ENCODE data around the gene TMEM63A. TPM values are rescaled to one million over a fixed set of nuclear protein-coding genes. Genes with fewer than 3 reads are reported as not detected.
"Not testable (repeated sequence)": the region's sequence is repeated elsewhere in the genome, so short reads cannot be mapped to it uniquely, and the experiment has no call there.

Gene TMEM63A
- total RNA-seq, 1 donor from 2014 or later, result 43.8 TPM

DNA sequence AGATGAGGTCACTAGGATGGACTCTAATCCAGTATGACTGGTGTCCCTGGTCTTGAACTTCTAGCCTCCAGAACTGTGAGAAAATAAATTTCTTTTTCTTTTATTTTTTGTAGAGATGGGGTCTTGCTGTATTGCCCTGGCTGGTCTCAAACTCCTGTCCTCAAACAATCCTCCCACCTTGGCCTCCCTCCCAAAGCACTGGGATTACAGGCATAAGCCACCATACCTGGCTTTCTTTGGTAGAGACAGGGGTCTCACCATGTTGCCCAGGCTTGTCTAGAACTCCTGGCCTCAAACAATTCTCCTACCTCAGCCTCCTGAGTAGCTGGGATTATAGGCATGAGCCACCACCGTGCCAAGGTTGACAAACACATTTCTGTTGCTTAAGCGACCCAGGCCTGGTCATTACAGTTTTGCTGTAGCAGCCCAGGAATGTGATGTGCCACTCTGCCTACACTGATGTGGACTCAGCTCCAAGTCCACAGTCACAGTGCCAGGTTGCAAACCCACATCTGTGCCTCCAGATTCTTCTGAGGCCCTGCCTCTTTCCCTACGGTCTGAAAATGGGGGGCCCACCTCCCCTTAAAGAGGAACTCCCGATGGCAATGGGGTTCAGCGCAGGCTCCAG, 25.9 kb upstream of the TMEM63A start:
- no peak for DNase-seq

GRCh38 chr1:225907341-225907740, 25.2 kb upstream of the TMEM63A start:
- no peak for DNase-seq

DNA sequence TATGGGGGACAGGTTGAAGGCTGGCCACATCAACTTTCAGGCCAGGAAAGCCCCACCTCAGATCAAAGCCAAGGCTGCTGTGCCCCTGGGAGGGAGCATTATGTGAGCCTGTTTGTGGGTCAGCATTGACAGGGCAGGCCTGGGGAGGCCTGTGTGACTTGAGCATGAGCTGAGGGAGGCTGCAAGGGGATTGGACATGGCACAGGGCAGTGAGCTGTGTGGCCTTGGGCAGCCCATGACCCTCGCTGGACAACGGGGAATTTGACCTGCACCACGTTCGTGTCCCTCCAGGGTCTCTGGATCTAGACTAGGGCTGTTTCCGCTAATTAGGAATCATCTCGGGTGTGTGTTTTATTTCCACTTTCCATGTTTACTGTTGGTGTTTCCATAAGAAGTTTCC, 24.3 kb upstream of the TMEM63A start:
- DNase-seq, result no peak

DNA sequence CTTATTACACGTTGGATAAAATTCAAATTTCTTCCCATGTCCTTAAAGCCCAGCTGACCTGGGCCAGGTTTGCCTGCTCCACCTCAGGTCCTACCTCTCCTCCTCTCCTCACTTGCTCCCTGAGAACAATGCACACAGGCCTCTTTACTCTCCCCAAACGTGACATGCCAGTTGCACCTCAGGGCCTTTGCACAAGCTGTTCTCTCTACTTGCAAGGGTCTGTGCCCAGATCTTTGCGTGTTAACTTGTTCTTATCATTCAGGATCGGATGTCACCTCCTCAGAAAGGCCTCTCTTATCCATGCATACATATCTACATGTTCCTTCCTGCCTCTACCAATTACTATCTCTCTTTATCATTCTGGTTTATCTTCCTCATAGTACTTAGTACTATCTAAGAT, 21.4 kb upstream of the TMEM63A start:
- DNase-seq, result no peak

DNA sequence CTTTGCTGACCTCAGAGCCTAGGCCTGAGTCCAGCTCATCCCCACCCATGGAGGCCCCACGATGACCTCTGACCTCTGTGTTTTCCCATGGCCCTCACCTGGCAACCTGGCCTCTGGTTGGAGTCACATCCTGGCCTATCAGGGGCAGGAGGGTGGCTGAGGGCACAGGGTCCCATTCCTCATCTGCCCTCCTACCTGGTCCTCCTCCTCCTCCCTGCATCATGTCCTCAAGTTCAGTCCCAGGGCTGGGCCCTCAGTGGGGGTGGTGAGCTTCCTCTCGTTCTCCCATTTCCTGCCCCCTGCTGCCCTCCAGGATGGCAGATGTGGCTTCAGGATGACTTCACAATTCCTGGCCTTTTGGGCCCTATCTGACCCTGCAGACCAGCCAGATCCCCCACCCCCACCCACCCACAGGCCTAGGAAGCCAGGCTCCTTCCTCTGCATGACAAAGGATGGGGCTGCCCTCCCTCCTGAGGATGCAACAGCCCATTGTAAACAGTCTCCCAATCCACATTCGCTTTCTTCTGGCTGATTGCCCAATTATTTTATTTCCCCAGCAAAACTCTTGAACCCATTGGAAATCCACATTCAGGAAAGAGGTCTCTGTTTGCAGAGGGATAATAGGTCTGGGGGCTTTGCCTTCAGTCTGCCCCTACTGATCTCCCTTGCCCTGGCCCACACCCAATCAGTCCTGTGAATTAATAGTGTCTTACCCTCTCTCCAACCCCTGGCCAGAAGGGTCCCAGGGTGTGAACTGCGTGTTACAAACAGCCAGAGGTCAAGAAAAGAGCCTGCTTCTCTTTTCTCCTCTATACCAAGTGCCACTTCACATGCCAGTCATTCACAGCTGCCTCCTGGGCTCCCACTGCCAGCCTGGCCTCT, 17.1 kb upstream of the TMEM63A start:
- DNase-seq, result no peak

DNA sequence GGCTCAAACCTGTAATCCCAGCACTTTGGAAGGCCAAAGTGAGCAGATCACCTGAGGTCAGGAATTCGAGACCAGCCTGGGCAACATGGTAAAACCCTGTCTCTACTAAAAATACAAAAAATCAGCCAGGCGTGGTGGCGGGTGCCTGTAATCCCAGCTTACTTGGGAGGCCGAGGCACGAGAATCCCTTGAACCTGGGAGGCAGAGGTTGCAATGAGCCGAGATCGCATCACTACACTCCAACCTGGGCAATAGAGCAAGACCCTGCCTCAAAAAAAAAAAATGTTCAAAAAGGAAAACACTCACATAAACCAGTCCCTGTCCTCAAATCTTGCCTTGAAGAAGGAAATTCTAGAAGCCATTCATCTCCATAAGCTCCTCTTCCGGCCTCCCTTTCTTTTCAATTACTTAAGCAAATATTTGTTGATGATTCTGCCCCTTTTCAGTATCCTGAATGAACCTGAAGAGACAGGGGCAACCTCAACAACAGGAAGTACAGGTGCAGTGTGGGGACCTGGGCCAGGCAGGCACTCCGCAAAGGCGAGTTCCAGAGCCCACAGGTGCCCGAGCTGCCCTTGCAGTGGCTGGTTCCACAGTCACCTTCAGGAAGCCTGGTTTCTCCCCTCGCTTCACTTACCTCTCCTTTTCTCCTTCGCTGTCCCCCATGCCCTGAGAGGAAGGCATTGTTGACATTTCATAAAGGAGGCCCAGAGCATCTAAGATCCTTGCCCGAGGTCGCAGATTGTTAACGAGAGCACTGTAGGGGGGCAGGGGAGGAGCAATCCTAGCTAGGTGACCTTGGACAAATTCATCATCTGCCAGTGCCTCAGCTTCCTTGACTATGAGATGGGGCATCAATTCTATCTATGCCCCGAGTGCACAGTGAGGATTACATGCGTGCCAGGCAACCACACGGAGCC, 15.7 kb upstream of the TMEM63A start:
- DNase-seq, result no peak

DNA sequence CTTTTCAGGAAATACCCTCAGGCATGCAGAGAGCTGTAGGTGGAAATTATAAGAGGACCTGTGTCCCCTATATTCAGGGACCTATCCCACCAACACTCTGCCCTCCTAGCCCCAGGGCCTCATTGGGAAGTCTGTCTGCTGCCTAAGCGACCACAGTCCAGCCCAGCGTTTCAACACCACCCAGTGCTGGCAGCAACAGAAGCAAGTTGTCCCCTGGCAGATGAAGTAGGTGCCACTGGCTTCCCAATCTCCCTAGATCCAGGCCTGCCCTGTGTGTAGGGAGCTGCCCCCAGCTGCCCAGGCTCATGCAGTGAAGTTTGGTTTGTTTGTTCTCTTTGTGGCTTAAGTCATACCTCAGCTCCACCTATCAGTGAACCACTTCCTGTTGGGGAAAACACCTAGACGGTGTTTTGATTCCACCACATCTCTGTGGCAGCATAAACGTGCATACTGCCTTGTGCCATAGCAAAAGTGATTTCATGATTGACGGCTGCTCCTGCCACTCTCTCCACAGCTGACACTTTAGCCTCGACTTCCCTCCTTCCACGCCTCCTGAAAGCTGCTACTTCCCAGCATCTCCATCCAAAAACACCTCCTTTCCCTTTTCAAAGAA, 14.9 kb upstream of the TMEM63A start:
- no peak for DNase-seq

DNA sequence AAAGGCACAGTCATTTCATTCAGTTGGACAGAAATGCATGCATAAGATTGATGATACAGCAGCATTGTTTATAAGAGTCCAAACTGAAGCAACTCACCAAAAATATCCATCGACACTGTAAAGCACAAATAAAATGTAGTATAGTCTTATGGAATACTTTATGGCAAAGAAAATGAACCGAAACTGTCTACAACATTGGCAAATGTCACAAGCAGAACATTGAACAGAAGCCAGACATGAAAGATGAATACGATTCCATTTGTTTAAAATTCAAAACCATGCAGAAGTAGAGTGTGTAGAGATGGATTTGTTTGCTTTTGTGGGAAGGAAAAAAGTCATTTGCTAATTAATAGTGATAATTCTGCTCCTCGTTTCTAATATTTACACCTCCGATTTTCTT, 14.3 kb upstream of the TMEM63A start:
- no peak for DNase-seq

DNA sequence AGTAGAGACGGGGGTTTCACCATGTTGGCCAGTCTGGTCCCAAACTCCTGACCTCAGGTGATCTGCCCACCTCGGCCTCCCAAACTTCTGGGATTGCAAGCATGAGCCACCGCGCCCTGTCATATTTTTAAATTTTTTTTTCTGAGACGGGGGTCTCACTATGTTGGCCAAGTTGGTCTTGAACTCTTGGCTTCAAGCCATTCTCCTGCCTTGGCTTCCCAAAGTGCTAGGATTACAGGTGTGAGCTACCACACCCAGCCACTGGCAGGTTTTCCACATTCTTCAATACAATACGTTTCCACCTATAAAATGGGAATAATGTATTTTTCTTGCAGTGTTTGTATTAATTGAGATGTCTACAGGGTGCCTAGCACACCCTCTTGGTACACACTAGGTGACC, 10.1 kb upstream of the TMEM63A start:
- DNase-seq, result no peak

- no peak for DNase-seq
Observed at GRCh38 chr1:225891229-225891972, 9.2 kb upstream of the TMEM63A start.

GRCh38 chr1:225890346-225891228, 8.4 kb upstream of the TMEM63A start:
- no peak for DNase-seq

DNA sequence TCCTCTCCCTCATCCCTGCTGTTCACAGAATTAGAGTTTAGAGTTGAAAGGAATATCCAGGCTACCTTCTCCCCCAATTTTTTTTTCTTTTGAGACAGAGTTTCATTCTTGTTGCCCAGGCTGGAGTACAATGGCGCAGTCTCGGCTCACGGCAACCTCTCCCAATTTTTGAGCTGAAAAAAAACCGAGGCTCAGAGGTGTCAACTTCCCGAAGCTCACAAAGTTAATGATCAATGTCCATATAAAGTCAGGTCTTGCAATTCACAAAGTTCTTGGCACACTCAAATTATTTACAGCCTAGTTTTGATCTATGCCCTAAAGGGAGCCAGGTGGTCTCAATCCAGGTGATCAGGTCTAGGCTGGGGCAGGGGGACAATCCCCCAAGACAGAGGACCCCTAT, 7.6 kb upstream of the TMEM63A start:
- DNase-seq, result no peak

- no peak for DNase-seq
Observed at GRCh38 chr1:225888898-225889601, 6.9 kb upstream of the TMEM63A start, which contains the start of gene LEFTY1. Gene LEFTY1 (minus strand): TSS chr1:225889146. CDS start chr1:225889066, 80 bp downstream.

- DNase-seq, result no peak
Observed at GRCh38 chr1:225888289-225888897, 6.2 kb upstream of the TMEM63A start.

- DNase-seq, result not testable (repeated sequence)
Observed at GRCh38 chr1:225887554-225888288, 5.5 kb upstream of the TMEM63A start.

DNA sequence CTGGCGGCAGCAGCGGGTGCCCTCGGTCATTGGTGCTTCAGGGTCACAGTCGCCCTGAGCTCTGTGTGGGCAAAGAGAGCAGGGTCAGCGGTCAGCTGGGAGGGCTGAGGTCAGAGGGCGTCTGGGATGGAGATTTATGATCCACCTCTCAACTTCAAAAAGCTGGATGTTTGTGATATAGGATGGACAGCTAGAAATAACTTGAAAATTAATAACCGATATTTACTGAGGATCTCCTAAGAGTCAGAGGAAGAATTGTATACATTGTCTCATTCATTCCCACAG, 4.8 kb upstream of the TMEM63A start:
- no peak for DNase-seq

DNA sequence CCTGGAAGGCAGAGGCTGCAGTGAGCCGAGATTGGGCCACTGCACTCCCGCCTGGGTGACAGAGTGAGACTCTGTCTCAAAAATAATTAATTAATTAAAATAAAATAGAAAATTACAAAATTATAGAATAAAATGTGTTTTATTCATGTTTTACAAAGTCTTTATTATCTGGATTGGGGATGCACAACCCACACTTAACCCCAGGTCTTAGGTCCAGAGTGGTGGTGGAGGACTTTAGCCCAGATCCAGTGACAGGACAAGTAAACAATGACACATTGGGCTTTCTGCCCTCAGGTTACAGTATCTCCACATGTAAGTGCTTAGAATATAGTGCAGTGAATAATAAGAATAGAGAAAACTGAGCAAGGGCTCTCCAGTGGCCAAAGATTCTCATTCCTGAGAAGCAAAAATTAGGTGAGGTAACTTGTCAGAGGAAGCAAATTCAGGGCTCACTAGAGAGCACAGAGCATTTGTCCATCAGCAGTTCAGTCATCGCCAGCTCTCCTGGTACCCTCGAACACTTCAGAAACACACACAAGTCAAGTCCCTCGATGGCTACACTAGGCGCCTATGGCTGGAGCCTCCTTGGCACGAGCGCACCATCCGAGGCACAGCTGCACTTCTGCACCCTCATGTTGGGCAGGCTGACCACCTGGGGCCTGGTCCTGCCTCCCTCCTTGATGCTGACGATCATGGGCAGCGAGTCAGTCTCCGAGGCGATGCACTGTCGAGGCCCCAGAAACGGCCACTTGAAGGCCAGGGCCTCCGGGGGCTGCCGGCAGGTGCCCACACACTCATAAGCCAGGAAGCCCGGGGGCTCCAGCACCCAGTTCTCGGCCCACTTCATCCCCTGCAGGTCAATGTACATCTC, 4.2 kb upstream of the TMEM63A start:
- no peak for DNase-seq

- no peak for DNase-seq
Observed at GRCh38 chr1:225885336-225885735, 3.2 kb upstream of the TMEM63A start.

All from skin of body (tissue), 2 donors.